Endothelial cell of umbilical vein (primary cell): ENCODE results near the gene MTCL1. TPM values are rescaled to one million over a fixed set of nuclear protein-coding genes. Genes with fewer than 3 reads are reported as not detected.

Experiments
- BruUV-seq: library from RNA; stranded (reverse); fragments of 400-500 nt; replicated peaks from 2 replicates; lab custom pipeline; 2021; lab: Mats Ljungman, UMichigan
- CTCF ChIA-PET: fragments of 300-600, 350-600 bp; sonication (Branson Sonifier 250); formaldehyde crosslinking; loops from one replicate; lab custom pipeline; 2021; ENCODE audit warnings: antibody characterized with exemption, inconsistent platforms; lab: Charles Lee
- POLR2A ChIA-PET: fragments of 300-600, 350-600 bp; sonication (Branson Sonifier 250); formaldehyde crosslinking; loops from one replicate; lab custom pipeline; 2021; ENCODE audit warnings: antibody characterized with exemption, inconsistent platforms; lab: Charles Lee
- DNase-seq: peaks from one replicate; pipeline ENCODE4 v3.0.0-alpha.2; 2011; ENCODE audit warnings: low read depth, low spot score
- FAIRE-seq: peaks from 2 replicates; lab custom pipeline; 2011; peaks lifted over from hg19 to GRCh38; lab: Jason Lieb, UNC
- H2AFZ ChIP-seq: 2 replicates; pipeline ENCODE4 v1.6.0; 2012; ENCODE audit warnings: low read depth, low read length, control low read depth, inconsistent platforms
- H3K27ac ChIP-seq: 2 replicates; pipeline ENCODE4 v1.5.1; 2011; ENCODE audit warnings: low read depth, mild to moderate bottlenecking, control low read depth, low read length, moderate library complexity; ENCODE audit not compliant: insufficient read depth
- H3K27me3 ChIP-seq, 2 experiments: 2 replicates each; pipeline versions ENCODE4 v1.6.0 to v1.6.1; 2011; ENCODE audit warnings: low read length in 2 of 2, mixed read lengths in 1 of 2; ENCODE audit not compliant: control insufficient read depth in 2 of 2, insufficient read depth in 2 of 2
- H3K36me3 ChIP-seq, 2 experiments: 2 replicates in 1 of 2; 3 replicates in 1 of 2; pipeline ENCODE4 v1.5.1; 2011; ENCODE audit warnings: low read length in 2 of 2, mild to moderate bottlenecking in 1 of 2, moderate library complexity in 1 of 2; ENCODE audit not compliant: control insufficient read depth in 2 of 2, insufficient read depth in 2 of 2; ENCODE audit errors: extremely low read depth in 1 of 2
- H3K4me1 ChIP-seq: 3 replicates; pipeline ENCODE4 v1.5.1; 2011; ENCODE audit warnings: mild to moderate bottlenecking, low read length; ENCODE audit not compliant: control insufficient read depth, insufficient read depth; ENCODE audit errors: extremely low read depth
- H3K4me2 ChIP-seq: 2 replicates; pipeline ENCODE4 v1.6.1; 2011; ENCODE audit warnings: low read length, control low read depth, mixed read lengths; ENCODE audit not compliant: insufficient read depth
- H3K4me3 ChIP-seq, 3 experiments: fragments of 200-600 bp in 1 of 3; sonication (generic), shearing (Covaris generic) in 1 of 3; replicated peaks in 1 of 3; 2 replicates each; pipeline ENCODE4 v1.5.1; 2011 to 2016; ENCODE audit warnings: control low read depth in 3 of 3, low read length in 3 of 3, mild to moderate bottlenecking in 2 of 3, inconsistent platforms in 1 of 3, low read depth in 1 of 3, moderate library complexity in 1 of 3; ENCODE audit not compliant: insufficient read depth in 1 of 3
- H3K79me2 ChIP-seq: 2 replicates; pipeline ENCODE4 v1.6.0; 2012; ENCODE audit warnings: low read length, inconsistent platforms; ENCODE audit not compliant: control insufficient read depth, insufficient read depth
- H3K9ac ChIP-seq: replicated peaks from 2 replicates; pipeline ENCODE3; 2011; ENCODE audit warnings: low read length, control low read depth; ENCODE audit not compliant: insufficient read depth; ENCODE audit errors: extremely low read depth
- H3K9me1 ChIP-seq: replicated peaks from 3 replicates; pipeline ENCODE4 v1.6.0; 2011; ENCODE audit warnings: mild to moderate bottlenecking, low read length; ENCODE audit not compliant: control insufficient read depth, insufficient read depth; ENCODE audit errors: extremely low read depth
- H3K9me3 ChIP-seq: replicated peaks from 2 replicates; pipeline ENCODE4 v1.5.1; 2012; ENCODE audit warnings: low read length, inconsistent platforms; ENCODE audit not compliant: control insufficient read depth, insufficient read depth
- H4K20me1 ChIP-seq: replicated peaks from 2 replicates; pipeline ENCODE3; 2011; ENCODE audit warnings: mild to moderate bottlenecking, low read length; ENCODE audit not compliant: control insufficient read depth, insufficient read depth; ENCODE audit errors: extremely low read depth
- CTCF ChIP-seq, 2 donors: IDR thresholded peaks; 1 replicate in 1 of 2; 2 replicates in 1 of 2; pipeline ENCODE4 v1.5.1; 2011; ENCODE audit warnings: low read length in 2 of 2, mild to moderate bottlenecking in 2 of 2, moderate library complexity in 2 of 2, control low read depth in 1 of 2, inconsistent platforms in 1 of 2, low read depth in 1 of 2; ENCODE audit not compliant: insufficient read depth in 1 of 2; ENCODE audit errors: extremely low read depth in 1 of 2
- EZH2 ChIP-seq: IDR thresholded peaks from 2 replicates; pipeline ENCODE4 v1.6.1; 2012; ENCODE audit warnings: borderline replicate concordance, low read depth, mild to moderate bottlenecking, moderate library complexity, low read length, inconsistent platforms; ENCODE audit not compliant: severe bottlenecking
- FOS ChIP-seq: IDR thresholded peaks from 2 replicates; pipeline ENCODE4 v1.6.1; 2011; ENCODE audit warnings: mild to moderate bottlenecking, low read length, moderate library complexity, borderline replicate concordance; ENCODE audit not compliant: insufficient read depth
- JUN ChIP-seq: IDR thresholded peaks from 2 replicates; pipeline ENCODE4 v1.6.1; 2011; ENCODE audit warnings: borderline replicate concordance, low read depth; ENCODE audit not compliant: insufficient read length, insufficient read depth
- MYC ChIP-seq: IDR thresholded peaks from one replicate; pipeline ENCODE4 v1.6.1; 2011; ENCODE audit warnings: mild to moderate bottlenecking, low read depth, low read length
- POLR2A ChIP-seq: IDR thresholded peaks from 2 replicates; pipeline ENCODE4 v1.6.1; 2012; ENCODE audit warnings: low read depth, mild to moderate bottlenecking, control low read depth, low read length
- POLR2AphosphoS5 ChIP-seq: IDR thresholded peaks from 2 replicates; pipeline ENCODE4 v1.6.1; 2012; ENCODE audit warnings: low read depth, mild to moderate bottlenecking, control low read depth, low read length, moderate library complexity; ENCODE audit not compliant: insufficient read depth
- dilution Hi-C: fragments of 300-500 bp; cut with MboI; formaldehyde crosslinking; loops from one replicate; pipeline ENCODE4 v1.15.0; 2019; ENCODE audit warnings: low sequenced_read_pairs; ENCODE audit not compliant: extremely low pct_ligation_motif_present
- intact Hi-C: fragments of 100-400 bp; cut with micrococcal nuclease; formaldehyde crosslinking; loops from one replicate; pipeline ENCODE4 v1.10.0; 2022
- polyA plus RNA-seq, 4 experiments: library from polyadenylated mRNA; depleted of rRNA in 3 of 4; stranded (reverse) in 3 of 4; unstranded in 1 of 4; fragments of >200 nt; gene quantifications; 2 replicates each; pipeline versions ENCODE4 v1.2.1 to v1.2.3, GENCODE V29; 2011 to 2012; ENCODE audit warnings: missing spikeins in 1 of 4
- total RNA-seq: library from RNA; stranded (reverse); gene quantifications from 2 replicates; pipeline ENCODE4 v1.2.3, GENCODE V29; 2021

The MTCL1 gene
- total and polyA plus RNA-seq, 2 donors (not counting 3 experiments of a cell fraction or from before 2014, with no cell fraction given), result 11.9 to 75.7 TPM

- H4K20me1 ChIP-seq, result no peaks in the 10 kb centered on the region
- intact Hi-C loops (no loop called here), dilution Hi-C loops (no loop called here)
- H2AFZ ChIP-seq, result no peak overlapping the region
- no peak for DNase-seq
- no TSS peak for BruUV-seq
- H3K4me1 ChIP-seq, result no peaks in the 10 kb centered on the region
- ChIA-PET CTCF (no interaction called here), POLR2A (no interaction called here)
- no peaks in the 10 kb centered on the region for H3K9me3 ChIP-seq
- H3K9ac ChIP-seq, result no peak overlapping the region
- no peaks in the 10 kb centered on the region for H3K27me3 ChIP-seq
- no peak for FAIRE-seq
- no peaks in the 10 kb centered on the region for H3K9me1 ChIP-seq
- H3K4me3 ChIP-seq, result no peak overlapping the region
- H3K79me2 ChIP-seq, result no peaks in the 10 kb centered on the region
- H3K36me3 ChIP-seq, result peaks cover 5 to 13% of the 10 kb centered on the region in 2 experiments
- no peak overlapping the region for H3K4me2 ChIP-seq
- H3K27ac ChIP-seq, result no peak overlapping the region
- TF ChIP-seq JUN (no peak), FOS (no peak), CTCF (IDR thresholded peaks at IDR 0.05; ENCODE audit: extremely low read depth in 1 of 2, insufficient read depth in 1 of 2, low read depth in 1 of 2, low read length in 2 of 2) (no peak), MYC (no peak)
Measured at GRCh38 chr18:8820396-8821082, 115.2 kb downstream of the MTCL1 start.

GRCh38 chr18:8821083-8821465 lies 115.7 kb downstream of the MTCL1 start:
- no peak for FAIRE-seq
- H3K27ac ChIP-seq, result no peak overlapping the region
- H3K4me1 ChIP-seq, result no peaks in the 10 kb centered on the region
- BruUV-seq, result no TSS peak
- H3K79me2 ChIP-seq, result no peaks in the 10 kb centered on the region
- H2AFZ ChIP-seq, result no peak overlapping the region
- ChIA-PET CTCF (interaction anchor here (1.0 kb wide), 1 partner anchor 114 kb away, joined by 3 read pairs; no protein-coding TSS in a partner anchor), POLR2A (no interaction called here)
- intact Hi-C loops (no loop called here), dilution Hi-C loops (no loop called here)
- no peak for DNase-seq
- peaks cover 5 to 13% of the 10 kb centered on the region in 2 experiments for H3K36me3 ChIP-seq
- no peak overlapping the region for H3K4me2 ChIP-seq
- no peak overlapping the region for H3K4me3 ChIP-seq
- no peaks in the 10 kb centered on the region for H3K27me3 ChIP-seq
- no peak for TF ChIP-seq EZH2
- TF ChIP-seq POLR2A, result no peak
- no peak for TF ChIP-seq CTCF (IDR thresholded peaks at IDR 0.05; ENCODE audit: extremely low read depth in 1 of 2, insufficient read depth in 1 of 2, low read depth in 1 of 2, low read length in 2 of 2)
- TF ChIP-seq POLR2AphosphoS5, result no peak
- TF ChIP-seq MYC, result no peak
- H4K20me1 ChIP-seq, result no peaks in the 10 kb centered on the region
- no peak overlapping the region for H3K9ac ChIP-seq
- H3K9me1 ChIP-seq, result no peaks in the 10 kb centered on the region
- H3K9me3 ChIP-seq, result no peaks in the 10 kb centered on the region
